Gastrocnemius medialis (tissue), 4 donors: Measurements from ENCODE around the gene IL26. TPM values are rescaled to one million over a fixed set of nuclear protein-coding genes. Genes with fewer than 3 reads are reported as not detected.

Experiments used
- ATAC-seq, 2 donors: fragments of 150-250 bp; one replicate each; pipeline ENCODE4 v1.9.1; 2016
- DNase-seq, 2 donors: peaks; one replicate each; pipeline ENCODE4 v3.0.0-alpha.2; 2019
- H3K27ac ChIP-seq, 4 donors: fragments of 200-600 bp; sonication (generic); 1 replicate in 1 of 4; 2 replicates in 3 of 4; pipeline ENCODE4 v1.5.1; 2016 to 2018; ENCODE audit warnings: mild to moderate bottlenecking in 2 of 4, moderate library complexity in 1 of 4
- H3K27me3 ChIP-seq, 3 donors: fragments of 200-600 bp; sonication (generic) in 2 of 3; 1 replicate in 1 of 3; 2 replicates in 2 of 3; pipeline versions ENCODE4 v1.5.1 to v1.6.0; 2016 to 2019; ENCODE audit warnings: mild to moderate bottlenecking in 1 of 3, moderate library complexity in 1 of 3
- H3K36me3 ChIP-seq, 2 donors: fragments of 200-600 bp; sonication (generic) in 1 of 2; one replicate each; pipeline ENCODE4 v1.5.1; 2017 to 2018
- H3K4me1 ChIP-seq, 2 donors: fragments of 200-600 bp; sonication (generic) in 1 of 2; one replicate each; pipeline ENCODE4 v1.5.1; 2016 to 2017; ENCODE audit warnings: mild to moderate bottlenecking in 2 of 2
- H3K4me3 ChIP-seq, 4 donors: fragments of 200-600 bp; sonication (generic) in 3 of 4; 1 replicate in 1 of 4; 2 replicates in 3 of 4; pipeline ENCODE4 v1.5.1; 2016 to 2019; ENCODE audit warnings: mild to moderate bottlenecking in 2 of 4
- H3K9me3 ChIP-seq, 3 donors: fragments of 200-600 bp; sonication (generic) in 2 of 3; 1 replicate in 1 of 3; 2 replicates in 2 of 3; pipeline ENCODE4 v1.5.1; 2016 to 2019
- POLR2A ChIP-seq, 2 donors: fragments of 450-650 bp; IDR thresholded peaks; one replicate each; pipeline ENCODE4 v1.6.1; 2017; ENCODE audit warnings: antibody characterized with exemption in 2 of 2, mild to moderate bottlenecking in 2 of 2, moderate library complexity in 2 of 2
- in situ Hi-C, 4 donors: fragments of 200-750 bp; cut with MboI; loops; one replicate each; pipeline versions ENCODE4 v1.15.0 to v1.8.0; 2017; ENCODE audit warnings: low sequenced_read_pairs in 4 of 4
- intact Hi-C: fragments of 100-400 bp; cut with DNase I; formaldehyde crosslinking; loops from one replicate; pipeline ENCODE4 v1.15.1; 2023; ENCODE audit warnings: low total_unique reads
- total RNA-seq, 4 donors: library from RNA; depleted of rRNA; stranded (reverse); fragments of >200 nt; gene quantifications; one replicate each; pipeline versions ENCODE4 v1.1.0 to v1.2.3, GENCODE V29; 2016
- TF ChIP-seq, protein P1 (sequence below), 5 experiments: fragments of 450-650 bp in 3 of 5; fragments of 200-600 bp in 2 of 5; sonication (generic) in 2 of 5; IDR thresholded peaks in 4 of 5; conservative IDR thresholded peaks in 1 of 5; 1 replicate in 4 of 5; 2 replicates in 1 of 5; pipeline ENCODE4 v1.5.1; 2016 to 2019; ENCODE audit warnings: antibody characterized with exemption in 5 of 5, mild to moderate bottlenecking in 3 of 5, moderate library complexity in 3 of 5

Gene IL26
- total RNA-seq, 4 donors from 2014 or later, result not detected

DNA sequence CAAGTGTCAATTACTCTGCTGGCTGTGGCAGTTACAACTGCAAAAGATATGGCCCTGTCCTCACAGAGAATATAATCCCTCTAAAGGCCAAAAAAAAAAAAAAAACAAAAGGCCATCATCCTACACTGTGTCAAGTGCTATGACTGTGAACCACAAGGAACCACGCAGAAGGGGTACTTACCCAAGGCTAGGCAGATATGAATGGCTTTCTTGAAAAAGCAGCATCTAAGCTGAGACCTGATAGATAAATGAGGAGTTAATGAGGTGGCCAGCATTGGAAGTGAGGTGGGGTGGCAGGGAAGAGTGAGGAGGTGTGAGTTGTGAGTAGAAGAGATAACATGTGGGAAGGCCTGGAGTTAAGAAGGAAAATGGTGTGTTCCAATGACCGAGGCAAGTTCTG is 44.2 kb upstream of the IL26 start:
- H3K27ac ChIP-seq, result no peak overlapping the region
- no peak for ATAC-seq
- no peaks in the 10 kb centered on the region for H3K9me3 ChIP-seq
- intact Hi-C loops, result no loop called here
- DNase-seq, result no peak
- H3K4me1 ChIP-seq, result no peaks in the 10 kb centered on the region
- H3K4me3 ChIP-seq, result no peak overlapping the region
- TF ChIP-seq POLR2A (IDR thresholded peaks at IDR 0.05), result no peak
- TF ChIP-seq, protein P1, sequence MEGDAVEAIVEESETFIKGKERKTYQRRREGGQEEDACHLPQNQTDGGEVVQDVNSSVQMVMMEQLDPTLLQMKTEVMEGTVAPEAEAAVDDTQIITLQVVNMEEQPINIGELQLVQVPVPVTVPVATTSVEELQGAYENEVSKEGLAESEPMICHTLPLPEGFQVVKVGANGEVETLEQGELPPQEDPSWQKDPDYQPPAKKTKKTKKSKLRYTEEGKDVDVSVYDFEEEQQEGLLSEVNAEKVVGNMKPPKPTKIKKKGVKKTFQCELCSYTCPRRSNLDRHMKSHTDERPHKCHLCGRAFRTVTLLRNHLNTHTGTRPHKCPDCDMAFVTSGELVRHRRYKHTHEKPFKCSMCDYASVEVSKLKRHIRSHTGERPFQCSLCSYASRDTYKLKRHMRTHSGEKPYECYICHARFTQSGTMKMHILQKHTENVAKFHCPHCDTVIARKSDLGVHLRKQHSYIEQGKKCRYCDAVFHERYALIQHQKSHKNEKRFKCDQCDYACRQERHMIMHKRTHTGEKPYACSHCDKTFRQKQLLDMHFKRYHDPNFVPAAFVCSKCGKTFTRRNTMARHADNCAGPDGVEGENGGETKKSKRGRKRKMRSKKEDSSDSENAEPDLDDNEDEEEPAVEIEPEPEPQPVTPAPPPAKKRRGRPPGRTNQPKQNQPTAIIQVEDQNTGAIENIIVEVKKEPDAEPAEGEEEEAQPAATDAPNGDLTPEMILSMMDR (IDR thresholded peaks at IDR 0.05 in 4 of 5, conservative IDR thresholded peaks at IDR 0.05 in 1 of 5), result no peak
- in situ Hi-C loops, result no loop called here
- H3K27me3 ChIP-seq, result no peaks in the 10 kb centered on the region
- H3K36me3 ChIP-seq, result no peaks in the 10 kb centered on the region

DNA sequence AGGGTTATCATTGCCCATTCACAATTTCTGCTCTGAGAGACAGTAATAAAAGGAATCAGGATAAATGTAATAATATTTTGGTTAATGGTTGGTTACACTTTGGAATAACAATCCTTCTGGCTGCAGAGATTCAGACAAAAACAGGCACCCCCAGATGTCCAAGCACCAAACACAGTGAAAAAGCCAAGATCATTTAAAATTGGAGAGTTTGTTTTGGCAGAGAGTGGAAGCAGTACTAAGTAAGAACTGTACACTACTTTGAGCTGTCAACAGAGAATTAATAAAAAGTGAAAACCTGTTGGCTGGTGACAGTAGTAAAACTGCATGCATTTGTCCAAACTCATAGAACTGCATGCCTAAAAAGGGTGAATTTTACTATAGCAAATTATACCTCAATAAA is 43.4 kb upstream of the IL26 start:
- Histone ChIP-seq H3K27ac (no peak overlapping the region), H3K27me3 (no peaks in the 10 kb centered on the region), H3K36me3 (no peaks in the 10 kb centered on the region), H3K9me3 (no peaks in the 10 kb centered on the region), H3K4me3 (no peak overlapping the region), H3K4me1 (no peaks in the 10 kb centered on the region)
- TF ChIP-seq, protein P1 (IDR thresholded peaks at IDR 0.05 in 4 of 5, conservative IDR thresholded peaks at IDR 0.05 in 1 of 5), result no peak
- no peak for TF ChIP-seq POLR2A (IDR thresholded peaks at IDR 0.05)
- ATAC-seq, result no peak
- in situ Hi-C loops (no loop called here), intact Hi-C loops (no loop called here)
- no peak for DNase-seq

DNA sequence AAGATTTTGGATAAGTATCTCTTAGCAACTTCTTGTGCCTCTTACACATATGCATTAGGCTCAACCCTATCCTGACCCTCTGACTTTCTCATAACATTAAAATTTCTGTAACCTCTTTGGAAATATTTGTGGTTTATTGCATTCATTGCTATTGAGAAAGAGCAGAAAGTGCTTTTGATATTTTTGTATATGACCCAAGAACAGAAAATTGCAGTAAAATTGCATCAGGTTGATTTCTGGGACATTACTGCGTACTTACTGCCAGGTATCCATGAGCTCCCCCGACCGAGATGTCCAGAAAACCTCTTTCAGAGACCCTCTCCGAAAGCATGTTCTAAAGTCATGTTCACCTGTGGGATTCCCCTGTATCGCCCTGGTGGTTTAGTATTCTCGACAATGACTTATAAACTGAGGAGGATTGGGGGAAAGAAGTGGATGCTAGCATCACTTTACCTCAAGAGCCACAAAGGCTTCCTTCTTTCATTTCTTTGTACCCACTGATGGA is 42.3 kb upstream of the IL26 start:
- ATAC-seq (no peak), DNase-seq (no peak)
- TF ChIP-seq, protein P1 (IDR thresholded peaks at IDR 0.05 in 4 of 5, conservative IDR thresholded peaks at IDR 0.05 in 1 of 5), result no peak
- intact Hi-C loops, result no loop called here
- Histone ChIP-seq H3K27ac (no peak overlapping the region), H3K4me3 (no peak overlapping the region), H3K27me3 (no peaks in the 10 kb centered on the region), H3K4me1 (no peaks in the 10 kb centered on the region), H3K36me3 (no peaks in the 10 kb centered on the region), H3K9me3 (no peaks in the 10 kb centered on the region)
- in situ Hi-C loops, result no loop called here

DNA sequence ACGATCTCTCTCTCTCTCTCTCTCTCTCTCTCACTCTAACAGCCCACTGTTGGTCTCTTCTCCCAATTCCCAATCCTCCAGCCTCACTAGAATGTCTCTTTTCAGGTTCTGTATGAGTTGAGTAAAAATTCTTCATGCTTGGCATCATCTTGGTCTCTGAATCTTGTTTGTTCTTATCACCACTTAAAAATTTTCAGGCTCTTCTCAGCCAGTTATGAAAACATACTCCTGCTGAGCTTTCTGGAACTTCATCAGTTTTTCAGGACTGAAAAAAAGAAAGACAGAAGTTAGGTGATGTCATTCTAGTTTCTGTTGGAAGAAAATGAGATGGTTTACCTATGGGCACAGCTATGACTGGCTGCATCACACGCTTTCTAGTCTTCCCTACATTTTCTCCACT is 39.2 kb upstream of the IL26 start:
- Histone ChIP-seq H3K9me3 (no peaks in the 10 kb centered on the region), H3K36me3 (no peaks in the 10 kb centered on the region), H3K4me1 (no peaks in the 10 kb centered on the region), H3K4me3 (no peak overlapping the region), H3K27me3 (no peaks in the 10 kb centered on the region), H3K27ac (no peak overlapping the region)
- intact Hi-C loops (no loop called here), in situ Hi-C loops (no loop called here)
- DNase-seq (no peak), ATAC-seq (no peak)
- TF ChIP-seq, protein P1 (IDR thresholded peaks at IDR 0.05 in 4 of 5, conservative IDR thresholded peaks at IDR 0.05 in 1 of 5), result no peak
- TF ChIP-seq POLR2A (IDR thresholded peaks at IDR 0.05), result no peak

DNA sequence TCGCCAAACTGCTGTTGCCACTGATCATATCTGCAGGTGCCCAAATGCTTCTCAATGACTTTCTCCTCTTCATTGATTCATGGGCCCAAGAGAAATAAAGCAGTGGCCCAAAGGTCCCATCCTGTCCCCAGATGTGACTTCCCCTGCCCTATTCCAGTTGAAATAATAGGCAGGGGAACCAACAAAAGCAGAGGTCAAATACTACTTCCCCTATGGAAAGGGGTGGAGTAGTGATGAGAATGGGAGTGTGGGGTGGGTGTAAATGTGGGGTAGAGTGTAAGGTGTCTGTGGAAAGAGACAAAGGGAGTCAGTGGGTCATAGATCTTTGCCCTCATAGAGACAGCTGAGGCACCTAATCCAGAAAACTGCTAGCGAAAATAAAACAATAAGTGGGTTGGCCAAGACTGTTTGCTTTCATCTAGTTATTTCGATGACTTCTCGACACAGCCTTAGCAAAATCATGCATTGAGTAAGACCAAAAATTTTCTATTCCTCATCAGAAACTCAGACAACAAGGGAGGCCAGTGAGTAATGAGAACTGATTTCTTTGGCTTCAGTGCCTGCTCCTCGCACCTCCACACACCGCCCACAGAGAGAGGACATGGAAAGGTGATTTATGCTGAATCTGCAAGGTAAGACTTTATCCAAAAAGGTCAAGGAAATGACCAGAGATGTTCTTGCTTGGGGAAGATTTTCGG is 38.7 kb upstream of the IL26 start:
- no peaks in the 10 kb centered on the region for H3K36me3 ChIP-seq
- no peak overlapping the region for H3K4me3 ChIP-seq
- ATAC-seq (no peak), DNase-seq (no peak)
- in situ Hi-C loops (no loop called here), intact Hi-C loops (no loop called here)
- H3K9me3 ChIP-seq, result no peaks in the 10 kb centered on the region
- H3K27ac ChIP-seq, result no peak overlapping the region
- no peaks in the 10 kb centered on the region for H3K4me1 ChIP-seq
- no peak for TF ChIP-seq POLR2A (IDR thresholded peaks at IDR 0.05)
- TF ChIP-seq, protein P1 (IDR thresholded peaks at IDR 0.05 in 4 of 5, conservative IDR thresholded peaks at IDR 0.05 in 1 of 5), result no peak
- H3K27me3 ChIP-seq, result no peaks in the 10 kb centered on the region
